ENCODE measurements around the gene PLXNA4.

PLXNA4 gene

GRCh38 chr7:132345030-132345429 is 231.2 kb downstream of the PLXNA4 start:
- no peak for TF ChIP-seq POLR2AphosphoS5 (IDR thresholded peaks at IDR 0.05; ENCODE audit: low read depth, low read length)
- TF ChIP-seq TAF1 (IDR thresholded peaks at IDR 0.05; ENCODE audit: borderline replicate concordance, insufficient read depth, low read length): no peak
- TF ChIP-seq FOXP2 (optimal IDR thresholded peaks at IDR 0.05; ENCODE audit: borderline replicate concordance, extremely low read depth, extremely low read length, insufficient read depth): no peak
- no peak for TF ChIP-seq SIN3A (IDR thresholded peaks at IDR 0.05; ENCODE audit: borderline replicate concordance, insufficient read depth, low read length)
- TF ChIP-seq REST (IDR thresholded peaks at IDR 0.05; ENCODE audit: insufficient read depth in 1 of 2, low read depth in 2 of 2, low read length in 2 of 2): no peak

- TF ChIP-seq FOXP2 (optimal IDR thresholded peaks at IDR 0.05; ENCODE audit: borderline replicate concordance, extremely low read depth, extremely low read length, insufficient read depth) (no peak), POLR2AphosphoS5 (IDR thresholded peaks at IDR 0.05; ENCODE audit: low read depth, low read length) (no peak)
These were observed 233.1 kb downstream of the PLXNA4 start for GRCh38 chr7:132343199-132343598.

- no peak for TF ChIP-seq POLR2AphosphoS5 (IDR thresholded peaks at IDR 0.05; ENCODE audit: low read depth, low read length)
- no peak for TF ChIP-seq FOXP2 (optimal IDR thresholded peaks at IDR 0.05; ENCODE audit: borderline replicate concordance, extremely low read depth, extremely low read length, insufficient read depth)
- TF ChIP-seq TAF1 (IDR thresholded peaks at IDR 0.05; ENCODE audit: borderline replicate concordance, insufficient read depth, low read length): no peak
- no peak for TF ChIP-seq SIN3A (IDR thresholded peaks at IDR 0.05; ENCODE audit: borderline replicate concordance, insufficient read depth, low read length)
- no peak for TF ChIP-seq REST (IDR thresholded peaks at IDR 0.05; ENCODE audit: insufficient read depth in 1 of 2, low read depth in 2 of 2, low read length in 2 of 2)
These were observed 238.7 kb downstream of the PLXNA4 start for GRCh38 chr7:132337450-132338080.

GRCh38 chr7:132336797-132337196 is 239.5 kb downstream of the PLXNA4 start:
- no peak for TF ChIP-seq FOXP2 (optimal IDR thresholded peaks at IDR 0.05; ENCODE audit: borderline replicate concordance, extremely low read depth, extremely low read length, insufficient read depth)
- no peak for TF ChIP-seq SIN3A (IDR thresholded peaks at IDR 0.05; ENCODE audit: borderline replicate concordance, insufficient read depth, low read length)
- no peak for TF ChIP-seq REST (IDR thresholded peaks at IDR 0.05; ENCODE audit: insufficient read depth in 1 of 2, low read depth in 2 of 2, low read length in 2 of 2)
- TF ChIP-seq POLR2AphosphoS5 (IDR thresholded peaks at IDR 0.05; ENCODE audit: low read depth, low read length): no peak
- TF ChIP-seq TAF1 (IDR thresholded peaks at IDR 0.05; ENCODE audit: borderline replicate concordance, insufficient read depth, low read length): no peak

GRCh38 chr7:132333301-132333700 is 243.0 kb downstream of the PLXNA4 start:
- TF ChIP-seq FOXP2 (optimal IDR thresholded peaks at IDR 0.05; ENCODE audit: borderline replicate concordance, extremely low read depth, extremely low read length, insufficient read depth) (no peak), TAF1 (IDR thresholded peaks at IDR 0.05; ENCODE audit: borderline replicate concordance, insufficient read depth, low read length) (no peak), REST (IDR thresholded peaks at IDR 0.05; ENCODE audit: insufficient read depth in 1 of 2, low read depth in 2 of 2, low read length in 2 of 2) (no peak), SIN3A (IDR thresholded peaks at IDR 0.05; ENCODE audit: borderline replicate concordance, insufficient read depth, low read length) (no peak), POLR2AphosphoS5 (IDR thresholded peaks at IDR 0.05; ENCODE audit: low read depth, low read length) (no peak)
